ENCODE data around the gene CITED2.

CITED2 gene

GRCh38 chr6:139329224-139329623 lies 45.2 kb downstream of the CITED2 start:
- DNase-seq, result no peak

- DNase-seq, result peak; percentile 86
These were observed 47.4 kb downstream of the CITED2 start for GRCh38 chr6:139327038-139327437.

GRCh38 chr6:139325686-139326085 lies 48.8 kb downstream of the CITED2 start:
- DNase-seq, result peak; percentile 80

DNA sequence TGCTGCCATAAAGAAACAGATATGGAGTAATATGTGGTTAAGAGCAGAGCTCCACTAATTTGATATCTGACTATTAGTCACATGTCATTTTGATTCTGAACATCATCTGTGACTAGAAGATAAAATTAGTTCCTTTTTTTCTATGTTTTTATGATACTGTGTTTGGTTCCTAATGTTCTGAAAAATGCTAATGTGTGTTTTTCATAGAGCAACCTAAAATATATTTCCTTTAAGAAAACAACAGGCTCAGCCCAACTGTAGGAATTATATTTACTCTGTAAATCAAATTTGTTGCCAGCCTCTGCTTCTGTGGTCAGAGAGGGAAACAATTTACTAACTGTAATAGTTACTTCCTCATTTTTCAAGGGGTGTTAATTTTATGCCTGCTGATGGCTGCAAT lies 49.3 kb downstream of the CITED2 start:
- peak; percentile 79 for DNase-seq

GRCh38 chr6:139324301-139324555 lies 50.2 kb downstream of the CITED2 start:
- DNase-seq, result no peak

GRCh38 chr6:139323511-139324300 lies 50.7 kb downstream of the CITED2 start:
- peak; percentile 95 for DNase-seq
